Panc1 (cell line): Measurements from ENCODE around the gene BRD3OS. TPM values are rescaled to one million over a fixed set of nuclear protein-coding genes. Genes with fewer than 3 reads are reported as not detected.
A peak's percentile ranks its signal among the peaks of the same experiment; 100 is the strongest.

Experiments
- ATAC-seq: fragments of 200-7000 bp; cut with Tn5 transposase; 2 replicates; pipeline ENCODE4 v1.9.1; 2020; ENCODE audit warnings: mild to moderate bottlenecking, moderate library complexity
- BruUV-seq: library from RNA; stranded (reverse); fragments of 400-500 nt; replicated peaks from 2 replicates; lab custom pipeline; 2021; lab: Mats Ljungman, UMichigan
- CTCF ChIA-PET: fragments of 300-600 bp; sonication (Branson Sonifier 250); formaldehyde crosslinking; loops from one replicate; lab custom pipeline; 2022; ENCODE audit warnings: antibody characterized with exemption; lab: Charles Lee
- POLR2A ChIA-PET: fragments of 300-600 bp; sonication (Branson Sonifier 250); formaldehyde crosslinking; loops from one replicate; lab custom pipeline; 2022; ENCODE audit warnings: antibody characterized with exemption; lab: Charles Lee
- DNase-seq: peaks from one replicate; pipeline ENCODE4 v3.0.0-alpha.2; 2010; ENCODE audit warnings: low read depth, low spot score
- H3K27ac ChIP-seq: 2 replicates; pipeline ENCODE4 v1.5.1; 2011; ENCODE audit warnings: mild to moderate bottlenecking, low read length, inconsistent platforms
- H3K27me3 ChIP-seq: fragments of 200-500 bp; sonication (Bioruptor generic); 2 replicates; pipeline ENCODE4 v1.6.0; 2014; ENCODE audit warnings: low read length, inconsistent platforms; ENCODE audit not compliant: control insufficient read depth, insufficient read depth
- H3K36me3 ChIP-seq: fragments of 200-500 bp; sonication (Bioruptor generic); 2 replicates; pipeline ENCODE4 v1.5.1; 2014; ENCODE audit warnings: inconsistent platforms, mild to moderate bottlenecking, low read length, moderate library complexity; ENCODE audit not compliant: control insufficient read depth, insufficient read depth
- H3K4me1 ChIP-seq: 2 replicates; pipeline ENCODE4 v1.5.1; 2011; ENCODE audit warnings: inconsistent platforms, mild to moderate bottlenecking, low read length, moderate library complexity; ENCODE audit not compliant: control insufficient read depth, insufficient read depth
- H3K4me3 ChIP-seq, 2 experiments: 2 replicates each; pipeline ENCODE4 v1.5.1; 2011 to 2012; ENCODE audit warnings: low read depth in 2 of 2, low read length in 2 of 2, mild to moderate bottlenecking in 2 of 2, inconsistent platforms in 1 of 2, moderate library complexity in 1 of 2
- H3K9me3 ChIP-seq: fragments of 200-500 bp; sonication (Bioruptor generic); 2 replicates; pipeline ENCODE4 v1.5.1; 2014; ENCODE audit warnings: low read depth, mild to moderate bottlenecking, inconsistent platforms, low read length, moderate library complexity; ENCODE audit not compliant: control insufficient read depth, insufficient read depth
- POLR2AphosphoS5 ChIP-seq: IDR thresholded peaks from 2 replicates; pipeline ENCODE4 v1.6.1; 2012; ENCODE audit warnings: mild to moderate bottlenecking, low read depth, low read length, moderate library complexity
- SIN3A ChIP-seq: IDR thresholded peaks from 2 replicates; pipeline ENCODE4 v1.6.1; 2012; ENCODE audit warnings: low read depth, mild to moderate bottlenecking, low read length, moderate library complexity, borderline replicate concordance; ENCODE audit not compliant: insufficient read depth
- TCF7L2 ChIP-seq: IDR thresholded peaks from 2 replicates; pipeline ENCODE4 v1.6.1; 2011; ENCODE audit warnings: mild to moderate bottlenecking, low read depth, low read length, inconsistent platforms
- in situ Hi-C: cut with HindIII; loops from 2 replicates; pipeline ENCODE4 v1.10.0; 2016; ENCODE audit warnings: low sequenced_read_pairs, low pct_unique_long_range_greater_than_20kb
- intact Hi-C: fragments of 100-400 bp; cut with micrococcal nuclease; formaldehyde crosslinking; loops from one replicate; pipeline ENCODE4 v1.10.0; 2022; ENCODE audit not compliant: unreplicated experiment
- total RNA-seq: library from RNA; stranded (reverse); gene quantifications from one replicate; pipeline ENCODE4 v1.2.1, GENCODE V29; 2021; ENCODE audit not compliant: unreplicated experiment
- TF ChIP-seq, protein P1 (sequence below): fragments of 450-650 bp; IDR thresholded peaks from 2 replicates; pipeline ENCODE4 v1.5.1; 2017; ENCODE audit warnings: mild to moderate bottlenecking
- TF ChIP-seq, protein P2 (sequence below), 2 experiments: IDR thresholded peaks; 2 replicates each; pipeline ENCODE4 v1.6.1; 2011 to 2012; ENCODE audit warnings: low read depth in 2 of 2, control low read depth in 1 of 2, low read length in 1 of 2, mild to moderate bottlenecking in 1 of 2, moderate library complexity in 1 of 2; ENCODE audit not compliant: insufficient read depth in 1 of 2

Gene BRD3OS
- total RNA-seq, 1 experiment from 2014 or later, result 22.1 TPM

DNA sequence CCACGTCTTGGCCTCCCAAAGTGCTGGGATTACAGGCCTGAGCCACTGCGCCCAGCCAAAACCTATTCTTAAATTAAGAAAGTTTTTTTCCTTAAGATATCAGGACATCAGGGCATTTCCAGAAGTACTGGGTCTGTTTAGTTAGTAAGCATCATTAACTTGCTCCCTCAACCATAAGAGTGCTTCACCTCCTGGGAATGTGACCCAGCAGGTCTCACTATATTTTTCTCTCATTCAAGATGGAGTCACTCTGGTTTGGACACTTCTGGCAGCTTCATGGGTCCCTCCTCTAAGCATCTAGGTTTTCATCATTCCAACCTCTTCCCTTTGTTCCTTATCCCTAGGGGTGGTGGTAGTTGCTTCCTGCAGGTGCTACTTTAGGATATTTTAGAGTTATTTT lies 10.3 kb upstream of the BRD3OS start:
- no TSS peak for BruUV-seq
- intact Hi-C loops (no loop called here), in situ Hi-C loops (no loop called here)
- H3K27ac ChIP-seq, result no peak overlapping the region
- H3K9me3 ChIP-seq, result no peaks in the 10 kb centered on the region
- H3K4me1 ChIP-seq, result no peaks in the 10 kb centered on the region
- ChIA-PET POLR2A (no interaction called here), CTCF (no interaction called here)
- no peaks in the 10 kb centered on the region for H3K27me3 ChIP-seq
- DNase-seq (no peak), ATAC-seq (no peak)
- no peak for TF ChIP-seq POLR2AphosphoS5
- TF ChIP-seq, protein P1, sequence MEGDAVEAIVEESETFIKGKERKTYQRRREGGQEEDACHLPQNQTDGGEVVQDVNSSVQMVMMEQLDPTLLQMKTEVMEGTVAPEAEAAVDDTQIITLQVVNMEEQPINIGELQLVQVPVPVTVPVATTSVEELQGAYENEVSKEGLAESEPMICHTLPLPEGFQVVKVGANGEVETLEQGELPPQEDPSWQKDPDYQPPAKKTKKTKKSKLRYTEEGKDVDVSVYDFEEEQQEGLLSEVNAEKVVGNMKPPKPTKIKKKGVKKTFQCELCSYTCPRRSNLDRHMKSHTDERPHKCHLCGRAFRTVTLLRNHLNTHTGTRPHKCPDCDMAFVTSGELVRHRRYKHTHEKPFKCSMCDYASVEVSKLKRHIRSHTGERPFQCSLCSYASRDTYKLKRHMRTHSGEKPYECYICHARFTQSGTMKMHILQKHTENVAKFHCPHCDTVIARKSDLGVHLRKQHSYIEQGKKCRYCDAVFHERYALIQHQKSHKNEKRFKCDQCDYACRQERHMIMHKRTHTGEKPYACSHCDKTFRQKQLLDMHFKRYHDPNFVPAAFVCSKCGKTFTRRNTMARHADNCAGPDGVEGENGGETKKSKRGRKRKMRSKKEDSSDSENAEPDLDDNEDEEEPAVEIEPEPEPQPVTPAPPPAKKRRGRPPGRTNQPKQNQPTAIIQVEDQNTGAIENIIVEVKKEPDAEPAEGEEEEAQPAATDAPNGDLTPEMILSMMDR, result no peak
- TF ChIP-seq, protein P2, sequence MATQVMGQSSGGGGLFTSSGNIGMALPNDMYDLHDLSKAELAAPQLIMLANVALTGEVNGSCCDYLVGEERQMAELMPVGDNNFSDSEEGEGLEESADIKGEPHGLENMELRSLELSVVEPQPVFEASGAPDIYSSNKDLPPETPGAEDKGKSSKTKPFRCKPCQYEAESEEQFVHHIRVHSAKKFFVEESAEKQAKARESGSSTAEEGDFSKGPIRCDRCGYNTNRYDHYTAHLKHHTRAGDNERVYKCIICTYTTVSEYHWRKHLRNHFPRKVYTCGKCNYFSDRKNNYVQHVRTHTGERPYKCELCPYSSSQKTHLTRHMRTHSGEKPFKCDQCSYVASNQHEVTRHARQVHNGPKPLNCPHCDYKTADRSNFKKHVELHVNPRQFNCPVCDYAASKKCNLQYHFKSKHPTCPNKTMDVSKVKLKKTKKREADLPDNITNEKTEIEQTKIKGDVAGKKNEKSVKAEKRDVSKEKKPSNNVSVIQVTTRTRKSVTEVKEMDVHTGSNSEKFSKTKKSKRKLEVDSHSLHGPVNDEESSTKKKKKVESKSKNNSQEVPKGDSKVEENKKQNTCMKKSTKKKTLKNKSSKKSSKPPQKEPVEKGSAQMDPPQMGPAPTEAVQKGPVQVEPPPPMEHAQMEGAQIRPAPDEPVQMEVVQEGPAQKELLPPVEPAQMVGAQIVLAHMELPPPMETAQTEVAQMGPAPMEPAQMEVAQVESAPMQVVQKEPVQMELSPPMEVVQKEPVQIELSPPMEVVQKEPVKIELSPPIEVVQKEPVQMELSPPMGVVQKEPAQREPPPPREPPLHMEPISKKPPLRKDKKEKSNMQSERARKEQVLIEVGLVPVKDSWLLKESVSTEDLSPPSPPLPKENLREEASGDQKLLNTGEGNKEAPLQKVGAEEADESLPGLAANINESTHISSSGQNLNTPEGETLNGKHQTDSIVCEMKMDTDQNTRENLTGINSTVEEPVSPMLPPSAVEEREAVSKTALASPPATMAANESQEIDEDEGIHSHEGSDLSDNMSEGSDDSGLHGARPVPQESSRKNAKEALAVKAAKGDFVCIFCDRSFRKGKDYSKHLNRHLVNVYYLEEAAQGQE (IDR thresholded peaks at IDR 0.05; ENCODE audit: insufficient read depth in 1 of 2, low read depth in 2 of 2, low read length in 1 of 2), result no peak
- no peak for TF ChIP-seq SIN3A
- TF ChIP-seq TCF7L2, result no peak
- H3K4me3 ChIP-seq, result no peak overlapping the region
- H3K36me3 ChIP-seq, result no peaks in the 10 kb centered on the region

GRCh38 chr9:134024214-134024792 lies 978 bp upstream of the BRD3OS start:
- 0 out of 2 replicates have a peak, but pooled peaks have one; percentile 6 for ATAC-seq
- in situ Hi-C loops (no loop called here), intact Hi-C loops (no loop called here)
- no peak for TF ChIP-seq SIN3A
- TF ChIP-seq, protein P2 (IDR thresholded peaks at IDR 0.05; ENCODE audit: insufficient read depth in 1 of 2, low read depth in 2 of 2, low read length in 1 of 2), result no peak
- TF ChIP-seq, protein P1, result no peak
- H3K36me3 ChIP-seq, result no peaks in the 10 kb centered on the region
- CTCF ChIA-PET, result interaction anchor here (0.6 to 0.9 kb wide), 3 partner anchors 41 to 230 kb away, joined by 3 to 9 read pairs (median 4); no protein-coding TSS in a partner anchor
- peak overlapping the region; percentile 69; the same call in 1 of the 2 replicates for H3K27ac ChIP-seq
- no peaks in the 10 kb centered on the region for H3K27me3 ChIP-seq
- H3K4me3 ChIP-seq, result peak overlapping the region; percentile 42 to 51
- BruUV-seq, result TSS peak; percentile 91
- POLR2A ChIA-PET, result no interaction called here
- peaks cover 6% of the 10 kb centered on the region for H3K4me1 ChIP-seq
- DNase-seq, result no peak
- no peaks in the 10 kb centered on the region for H3K9me3 ChIP-seq
